GM21737 (cell line): ENCODE results near the gene SPEM3.

Source experiments
- ATAC-seq: cut with Tn5 transposase; IDR thresholded peaks from one replicate; pipeline ENCODE4 v1.9.1; 2021; ENCODE audit warnings: mild to moderate bottlenecking, moderate library complexity; ENCODE audit not compliant: unreplicated experiment

SPEM3 gene

GRCh38 chr17:7419819-7420610, 8.6 kb upstream of the SPEM3 start, which contains the start of gene SPEM1:
SPEM1 (plus strand) TSS chr17:7420324; CDS start chr17:7420385, 61 bp downstream.
- no peak for ATAC-seq

GRCh38 chr17:7421186-7421585, 7.5 kb upstream of the SPEM3 start:
- ATAC-seq: no peak

DNA sequence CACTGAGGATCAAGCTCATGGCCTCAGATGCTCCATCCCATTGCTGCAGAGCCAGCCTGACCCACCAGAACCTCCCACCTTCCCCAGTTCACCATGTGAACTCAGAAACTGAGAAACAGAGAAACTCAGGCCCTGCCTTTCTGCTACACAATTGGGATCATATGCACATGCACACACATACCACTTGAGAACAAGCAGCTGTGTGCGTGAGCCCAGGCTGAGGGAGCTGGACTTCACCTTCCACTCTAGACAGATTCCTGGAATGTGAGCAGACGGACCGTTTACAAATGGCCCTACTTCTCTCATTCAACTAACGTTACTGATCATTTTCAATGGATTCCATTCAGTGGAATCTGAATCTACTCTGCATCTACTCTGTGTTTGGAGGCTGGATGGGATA, 5.0 kb upstream of the SPEM3 start:
- no peak for ATAC-seq

- ATAC-seq: no peak
Measured at GRCh38 chr17:7425316-7425715, 3.3 kb upstream of the SPEM3 start, which contains the start of gene SPEM2. SPEM2 (plus strand) TSS chr17:7425616; CDS start chr17:7425689, 73 bp downstream.

DNA sequence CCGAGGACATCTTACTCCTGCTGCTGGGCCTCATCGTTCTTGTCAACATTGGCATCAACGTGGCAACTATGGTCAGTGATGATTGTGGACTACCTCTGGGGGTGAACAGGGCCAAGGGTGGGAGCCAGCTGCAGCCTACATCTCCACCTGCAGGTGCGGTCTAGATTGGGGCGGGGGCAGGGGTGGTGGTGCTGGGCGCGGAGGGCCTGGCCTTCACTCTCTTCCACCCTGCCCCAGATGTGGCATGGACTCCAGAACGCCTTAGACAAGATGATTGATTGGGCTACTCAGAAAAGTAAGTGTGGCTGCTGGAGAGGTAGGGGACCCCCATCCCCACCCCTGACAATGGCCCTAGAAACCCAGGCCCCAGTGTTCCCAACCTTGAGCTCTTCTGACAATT, 2.9 kb upstream of the SPEM3 start:
- no peak for ATAC-seq

DNA sequence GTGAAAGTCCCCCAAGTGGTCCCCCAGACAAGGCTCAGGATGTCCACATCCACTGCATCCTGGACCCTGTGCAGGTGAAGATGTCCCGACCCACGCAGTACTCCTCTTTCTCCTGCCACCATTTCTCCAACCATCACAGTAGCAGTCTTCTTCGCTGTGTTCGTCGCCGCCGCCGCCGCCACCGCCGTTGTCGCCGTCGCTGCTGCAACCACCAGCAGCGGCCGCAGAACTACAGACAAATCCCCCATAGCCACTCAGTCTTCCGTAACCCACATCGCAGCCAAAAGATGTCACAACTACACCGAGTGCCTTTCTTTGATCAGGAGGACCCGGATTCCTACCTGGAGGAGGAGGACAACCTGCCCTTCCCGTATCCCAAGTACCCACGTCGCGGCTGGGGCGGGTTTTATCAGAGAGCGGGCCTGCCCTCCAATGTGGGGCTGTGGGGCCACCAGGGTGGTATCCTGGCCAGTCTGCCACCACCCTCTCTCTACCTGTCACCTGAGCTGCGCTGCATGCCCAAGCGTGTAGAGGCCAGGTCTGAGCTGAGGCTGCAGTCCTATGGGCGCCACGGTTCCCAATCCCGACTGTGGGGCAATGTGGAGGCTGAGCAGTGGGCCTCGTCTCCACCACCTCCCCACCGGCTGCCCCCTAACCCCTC, 2.3 kb upstream of the SPEM3 start:
- no peak for ATAC-seq

DNA sequence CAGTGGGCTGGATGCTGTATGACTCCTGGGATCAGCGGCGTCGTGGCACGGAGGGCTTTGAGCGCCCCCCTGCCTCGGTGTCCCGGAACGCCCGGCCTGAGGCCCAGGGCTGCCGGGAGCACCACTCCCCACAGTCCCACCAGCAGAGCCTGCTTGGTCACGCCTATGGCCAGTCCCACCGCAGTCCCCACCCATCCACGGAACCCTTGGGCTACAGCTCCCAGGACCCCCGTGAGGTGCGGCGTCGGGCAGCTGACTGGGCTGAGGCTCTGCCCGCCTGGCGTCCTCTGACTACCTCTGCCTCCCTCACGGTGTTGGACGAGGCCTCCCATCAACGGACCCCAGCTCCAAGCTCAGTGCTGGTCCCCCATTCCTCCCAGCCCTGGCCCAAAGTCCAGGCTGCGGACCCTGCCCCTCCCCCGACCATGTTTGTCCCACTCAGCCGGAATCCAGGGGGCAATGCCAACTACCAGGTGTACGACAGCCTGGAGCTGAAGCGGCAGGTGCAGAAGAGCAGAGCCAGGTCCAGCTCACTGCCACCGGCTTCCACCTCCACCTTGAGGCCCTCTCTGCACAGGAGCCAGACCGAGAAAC, 1.7 kb upstream of the SPEM3 start:
- no peak for ATAC-seq

DNA sequence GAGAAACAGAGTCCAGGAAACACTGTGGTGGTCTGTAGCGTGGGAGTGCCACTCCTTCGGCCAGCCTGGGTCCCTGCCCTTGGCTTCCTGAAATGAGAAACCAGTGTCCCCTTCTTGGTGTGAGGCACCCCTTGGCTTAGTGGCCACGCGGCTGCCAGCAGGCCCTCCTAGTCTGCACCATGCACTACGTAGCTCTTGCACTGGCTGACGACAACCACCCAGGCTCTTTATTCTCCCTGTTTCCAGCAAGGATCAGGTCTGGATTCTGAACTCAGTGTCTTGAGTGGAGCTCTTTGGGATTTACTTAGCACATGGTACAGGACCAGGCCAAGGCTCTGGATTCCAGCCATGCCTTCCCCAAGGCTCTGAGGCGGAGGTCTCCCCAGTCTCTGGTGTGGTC, 1.1 kb upstream of the SPEM3 start:
- no peak for ATAC-seq

- ATAC-seq: no peak
Measured at GRCh38 chr17:7429722-7430121, 1.1 kb downstream of the SPEM3 start.

GRCh38 chr17:7431231-7431630, 2.6 kb downstream of the SPEM3 start:
- ATAC-seq: no peak

DNA sequence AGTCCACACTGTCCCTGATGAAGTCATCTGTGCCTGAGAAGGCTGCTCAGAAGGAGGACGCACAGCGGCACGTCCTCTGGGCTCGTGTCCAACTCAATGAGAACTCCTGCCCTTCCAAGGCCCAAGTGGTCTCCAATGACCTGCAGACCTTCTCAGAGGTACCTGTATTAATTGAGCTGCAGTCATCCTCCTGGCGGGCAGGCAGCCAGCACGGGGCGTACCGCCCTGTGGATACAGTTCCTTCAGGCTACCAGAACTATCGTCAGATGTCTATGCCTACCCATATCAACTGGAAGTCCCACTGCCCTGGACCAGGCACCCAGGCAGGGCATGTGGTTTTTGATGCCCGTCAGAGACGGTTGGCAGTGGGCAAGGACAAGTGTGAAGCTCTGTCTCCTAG, 3.6 kb downstream of the SPEM3 start:
- ATAC-seq: no peak

DNA sequence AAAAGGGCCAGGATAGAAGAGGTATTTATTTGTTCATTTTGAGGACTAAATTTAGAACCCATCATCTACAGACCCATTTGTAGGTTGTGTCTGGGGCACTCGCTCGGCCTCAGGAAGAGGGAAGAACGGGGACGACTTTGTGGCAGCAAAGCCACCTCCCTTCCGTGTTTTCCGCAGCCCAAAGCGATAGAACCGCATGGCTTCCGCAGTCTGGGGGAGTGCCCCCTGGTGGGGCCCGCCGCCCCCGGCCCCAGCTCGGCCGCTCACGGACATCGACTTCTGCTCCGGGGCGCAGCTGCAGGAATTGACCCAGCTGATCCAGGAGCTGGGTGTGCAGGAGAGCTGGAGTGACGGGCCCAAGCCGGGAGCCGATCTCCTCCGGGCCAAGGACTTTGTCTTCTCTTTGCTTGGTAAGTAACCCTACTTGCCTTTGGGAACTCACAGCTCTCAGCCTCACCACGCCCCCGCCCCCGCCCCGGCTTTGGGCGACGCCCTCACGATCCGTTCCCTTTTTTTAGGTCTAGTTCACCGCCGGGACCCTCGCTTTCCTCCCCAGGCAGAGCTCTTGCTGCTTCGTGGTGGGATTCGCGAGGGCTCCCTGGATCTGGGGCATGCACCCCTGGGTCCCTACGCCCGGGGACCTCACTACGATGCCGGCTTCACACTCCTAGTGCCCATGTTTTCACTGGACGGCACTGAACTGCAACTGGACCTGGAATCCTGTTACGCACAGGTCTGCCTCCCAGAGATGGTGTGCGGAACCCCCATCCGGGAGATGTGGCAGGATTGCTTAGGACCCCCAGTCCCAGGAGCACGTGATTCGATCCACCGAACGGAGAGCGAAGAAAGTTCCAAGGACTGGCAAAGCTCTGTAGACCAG, 7.3 kb downstream of the SPEM3 start:
- peak; percentile 24 for ATAC-seq

DNA sequence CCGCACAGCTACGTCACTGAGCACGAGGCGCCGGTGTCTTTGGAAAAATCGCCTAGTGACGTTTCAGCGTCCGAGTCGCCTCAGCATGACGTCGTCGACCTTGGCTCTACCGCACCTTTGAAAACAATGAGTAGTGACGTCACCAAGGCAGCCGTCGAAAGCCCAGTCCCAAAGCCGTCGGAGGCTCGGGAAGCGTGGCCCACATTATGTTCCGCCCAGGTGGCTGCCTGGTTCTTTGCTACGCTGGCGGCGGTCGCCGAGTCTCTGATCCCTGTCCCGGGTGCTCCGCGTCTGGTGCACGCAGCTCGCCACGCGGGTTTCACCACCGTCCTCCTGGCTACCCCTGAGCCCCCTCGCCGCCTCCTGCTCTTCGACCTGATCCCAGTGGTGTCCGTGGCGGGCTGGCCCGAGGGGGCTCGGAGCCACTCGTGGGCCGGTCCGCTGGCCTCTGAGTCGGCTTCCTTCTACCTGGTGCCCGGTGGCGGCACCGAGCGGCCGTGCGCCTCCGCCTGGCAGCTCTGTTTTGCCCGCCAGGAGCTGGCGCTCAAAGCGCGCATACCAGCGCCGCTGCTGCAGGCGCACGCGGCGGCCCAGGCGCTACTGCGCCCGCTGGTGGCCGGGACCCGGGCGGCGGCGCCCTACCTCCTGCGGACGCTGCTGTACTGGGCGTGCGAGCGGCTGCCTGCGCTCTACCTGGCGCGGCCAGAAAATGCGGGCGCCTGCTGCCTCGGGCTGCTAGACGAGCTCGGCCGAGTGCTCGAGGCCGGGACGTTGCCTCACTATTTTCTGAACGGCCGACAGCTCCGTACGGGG, 8.1 kb downstream of the SPEM3 start:
- ATAC-seq: peak; percentile 31

- no peak for ATAC-seq
Measured at GRCh38 chr17:7437369-7437863, 8.8 kb downstream of the SPEM3 start.

DNA sequence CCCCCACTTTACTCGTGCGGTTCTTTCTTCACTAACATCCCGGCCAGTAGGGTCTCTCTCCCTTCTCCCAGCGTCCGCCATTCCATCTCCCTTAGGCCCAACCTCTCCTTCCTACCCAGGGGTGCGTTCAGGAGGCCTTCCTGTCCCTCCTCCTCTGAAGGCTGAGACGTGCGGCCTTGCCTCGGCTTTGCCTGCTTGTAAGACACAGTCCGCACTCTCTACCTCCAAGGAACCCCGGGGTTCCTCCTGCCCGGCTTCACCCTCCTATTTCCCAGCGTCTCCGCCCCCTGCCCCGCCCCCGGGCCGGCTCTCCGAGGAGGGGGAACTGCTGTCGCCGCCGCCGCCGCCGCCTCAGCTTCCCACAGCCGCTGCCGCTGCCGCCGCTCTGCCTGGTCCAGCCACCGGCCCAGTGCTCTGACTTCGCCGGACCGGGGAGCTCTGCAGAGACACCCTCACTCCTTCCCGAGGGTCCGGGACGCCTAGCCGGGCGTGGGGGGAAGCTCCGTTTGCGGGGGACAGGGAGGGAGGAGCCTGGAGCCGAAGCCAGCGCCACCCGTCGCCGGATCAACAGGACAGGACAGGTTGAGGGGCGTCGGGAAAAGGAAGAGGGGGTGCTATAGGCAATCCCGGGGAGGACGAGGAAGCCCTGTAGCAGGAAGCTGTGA, 9.4 kb downstream of the SPEM3 start:
- no peak for ATAC-seq

DNA sequence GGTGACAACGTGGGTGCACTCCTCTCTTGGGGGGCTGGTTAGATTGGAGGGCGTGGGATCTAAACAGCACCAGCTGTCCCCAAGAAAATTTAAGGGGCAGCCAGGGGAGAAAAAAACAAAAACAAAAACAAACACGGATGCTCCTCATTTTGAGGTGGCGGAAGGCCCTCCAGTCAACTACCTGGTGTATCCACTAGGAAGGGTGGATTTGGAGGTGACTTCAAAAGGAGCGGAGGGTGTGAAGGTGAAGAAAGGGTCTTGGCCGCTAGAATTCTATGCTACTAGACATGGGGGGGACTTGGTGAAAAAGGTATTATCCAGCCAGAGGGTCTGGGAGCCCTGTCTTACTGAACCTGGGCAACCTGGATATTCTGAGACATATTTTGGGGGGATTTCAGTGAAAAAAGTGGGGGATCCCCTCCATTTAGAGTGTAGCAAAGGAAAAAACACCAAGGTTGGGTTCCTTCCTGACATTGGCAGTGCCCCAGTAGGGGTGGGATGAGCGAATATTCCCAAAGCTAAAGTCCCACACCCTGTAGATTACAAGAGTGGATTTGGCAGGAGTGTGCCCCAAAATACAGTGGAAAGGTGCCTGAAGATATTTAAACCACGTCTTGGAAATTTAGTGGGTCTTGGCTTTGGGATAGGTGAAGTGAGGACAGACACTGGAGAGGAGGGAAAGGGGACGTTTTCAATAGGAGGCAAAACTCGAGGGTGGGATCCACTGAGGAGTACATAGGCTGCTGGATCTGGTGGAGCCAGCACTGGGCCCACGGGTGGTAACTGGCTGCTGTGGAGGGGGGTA, 10.2 kb downstream of the SPEM3 start:
- no peak for ATAC-seq

DNA sequence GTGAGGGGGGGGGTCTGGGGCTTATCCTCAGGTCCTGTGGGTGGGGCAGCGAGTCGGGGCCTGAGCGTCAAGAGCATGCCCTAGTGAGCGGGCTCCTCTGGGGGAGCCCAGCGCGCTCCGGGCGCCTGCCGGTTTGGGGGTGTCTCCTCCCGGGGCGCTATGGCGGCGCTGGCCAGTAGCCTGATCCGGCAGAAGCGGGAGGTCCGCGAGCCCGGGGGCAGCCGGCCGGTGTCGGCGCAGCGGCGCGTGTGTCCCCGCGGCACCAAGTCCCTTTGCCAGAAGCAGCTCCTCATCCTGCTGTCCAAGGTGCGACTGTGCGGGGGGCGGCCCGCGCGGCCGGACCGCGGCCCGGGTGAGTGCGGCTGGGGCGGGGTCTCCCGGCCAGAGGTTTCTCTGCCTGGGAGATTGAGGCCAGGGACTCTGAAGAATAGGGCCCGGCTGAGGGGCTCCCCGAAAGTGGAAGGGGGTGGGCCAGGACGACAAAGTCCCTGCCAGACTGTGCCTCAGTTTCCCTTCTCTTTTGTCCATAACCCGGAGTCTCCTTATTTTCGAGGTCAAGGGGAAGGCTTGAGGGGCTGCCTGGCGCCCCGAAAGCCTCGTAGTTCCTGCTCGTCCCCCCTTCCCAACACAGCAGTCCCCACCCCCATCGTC, 10.9 kb downstream of the SPEM3 start, which contains the start of gene FGF11:
Gene FGF11, plus strand, starts transcription at position 51 of the 651 bp plus-strand sequence. Its CDS starts 109 bp downstream, at position 160.
- no peak for ATAC-seq
